DND-41 (cell line): Measurements from ENCODE around the gene CASP8AP2.

Source experiments
- CTCF ChIP-seq: IDR thresholded peaks from 2 replicates; pipeline ENCODE4 v1.5.1; 2012; ENCODE audit warnings: borderline replicate concordance, low read length, moderate library complexity, mild to moderate bottlenecking; ENCODE audit not compliant: poor library complexity, severe bottlenecking; ENCODE audit errors: extremely low read depth
- EZH2 ChIP-seq: IDR thresholded peaks from 3 replicates; pipeline ENCODE4 v1.6.1; 2012; ENCODE audit warnings: borderline replicate concordance, low read depth, mild to moderate bottlenecking, moderate library complexity, low read length, inconsistent platforms; ENCODE audit not compliant: severe bottlenecking

GRCh38 chr6:89817481-89817880, 12.2 kb upstream of the CASP8AP2 start:
- TF ChIP-seq CTCF = no peak
- no peak for TF ChIP-seq EZH2
